Measurements from ENCODE around the gene PKN2.
A peak's percentile ranks its signal among the peaks of the same experiment; 100 is the strongest.
"Not testable (repeated sequence)": the region's sequence is repeated elsewhere in the genome, so short reads cannot be mapped to it uniquely, and the experiment has no call there.

The PKN2 gene

GRCh38 chr1:88700425-88701013, 16.4 kb downstream of the PKN2 start (continued):
- TF ChIP-seq ZNF350 (tag by site-specific recombination; IDR thresholded peaks at IDR 0.05) (no peak), ZSCAN16 (tag by site-specific recombination; IDR thresholded peaks at IDR 0.05) (no peak), ELK4 (IDR thresholded peaks at IDR 0.05; ENCODE audit: borderline replicate concordance, low read depth, low read length) (no peak), CTCF (tag by site-specific recombination; IDR thresholded peaks at IDR 0.05) (no peak), RBAK (tag by site-specific recombination; IDR thresholded peaks at IDR 0.05) (no peak), ZNF596 (tag by site-specific recombination; IDR thresholded peaks at IDR 0.05) (no peak), KLF8 (tag by site-specific recombination; IDR thresholded peaks at IDR 0.05) (no peak), ZBTB48 (tag by site-specific recombination; IDR thresholded peaks at IDR 0.05) (no peak)

GRCh38 chr1:88701275-88701674, 17.2 kb downstream of the PKN2 start:
- Histone ChIP-seq H3K9me3 (ENCODE audit: control insufficient read depth, insufficient read depth, low read depth, low read length) (no peaks in the 10 kb centered on the region), H3K4me3 (ENCODE audit: low read depth, low read length) (no peak overlapping the region), H3K36me3 (ENCODE audit: control insufficient read depth in 2 of 2, insufficient read depth in 1 of 2, low read length in 2 of 2) (no peaks in the 10 kb centered on the region), H3K4me1 (ENCODE audit: control insufficient read depth, insufficient read depth, low read length) (peaks cover 4% of the 10 kb centered on the region; the same call in 1 of the 2 replicates), H3K27ac (ENCODE audit: extremely low read depth, low read depth, low read length) (no peak overlapping the region)
- CTCF ChIA-PET: interaction anchor here (0.6 to 0.7 kb wide), 2 partner anchors 35 to 853 kb away, joined by 3 to 5 read pairs; no protein-coding TSS in a partner anchor
- TF ChIP-seq PRDM6 (tag by site-specific recombination; IDR thresholded peaks at IDR 0.05) (peak; percentile 49), ZNF558 (tag by site-specific recombination; IDR thresholded peaks at IDR 0.05) (no peak)
- POLR2A ChIA-PET: no interaction called here

DNA sequence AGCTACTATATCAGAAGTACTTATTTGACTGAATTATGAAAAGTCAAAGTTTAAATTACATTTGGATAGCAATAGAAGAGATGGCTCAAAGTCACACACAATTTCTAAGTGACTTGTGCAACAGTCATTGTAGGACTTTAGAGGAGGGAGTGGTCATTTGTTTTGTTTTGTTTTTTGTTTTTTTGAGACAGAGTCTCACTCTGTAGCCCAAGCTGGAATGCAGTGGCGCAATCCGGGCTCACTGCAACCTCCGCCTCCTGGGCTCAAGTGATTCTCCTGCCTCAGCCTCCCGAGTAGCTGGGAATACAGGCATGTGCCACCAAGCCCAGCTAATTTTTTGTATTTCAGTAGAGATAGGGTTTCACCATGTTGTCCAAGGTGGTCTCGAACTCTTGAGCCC, 17.7 kb downstream of the PKN2 start:
- H3K36me3 ChIP-seq (ENCODE audit: control insufficient read depth in 2 of 2, insufficient read depth in 1 of 2, low read length in 2 of 2); H3K27ac ChIP-seq (ENCODE audit: extremely low read depth, low read depth, low read length); H3K4me3 ChIP-seq (ENCODE audit: low read depth, low read length); H3K9me3 ChIP-seq (ENCODE audit: control insufficient read depth, insufficient read depth, low read depth, low read length); H3K4me1 ChIP-seq (ENCODE audit: control insufficient read depth, insufficient read depth, low read length); POLR2A ChIA-PET: not testable (repeated sequence)
- CTCF ChIA-PET: interaction anchor here (0.6 to 0.9 kb wide), 2 partner anchors 16 to 34 kb away, joined by 3 to 5 read pairs; no protein-coding TSS in a partner anchor

- POLR2A ChIA-PET: no interaction called here
- no peaks in the 10 kb centered on the region for H3K4me1 ChIP-seq (ENCODE audit: control insufficient read depth, insufficient read depth, low read length)
- no peaks in the 10 kb centered on the region for H3K9me3 ChIP-seq (ENCODE audit: control insufficient read depth, insufficient read depth, low read depth, low read length)
- H3K4me3 ChIP-seq (ENCODE audit: low read depth, low read length): no peak overlapping the region
- CTCF ChIA-PET: no interaction called here
- H3K36me3 ChIP-seq (ENCODE audit: control insufficient read depth in 2 of 2, insufficient read depth in 1 of 2, low read length in 2 of 2): peaks cover 4 to 7% of the 10 kb centered on the region in 2 experiments
- H3K27ac ChIP-seq (ENCODE audit: extremely low read depth, low read depth, low read length): no peak overlapping the region
- TF ChIP-seq, protein P1, sequence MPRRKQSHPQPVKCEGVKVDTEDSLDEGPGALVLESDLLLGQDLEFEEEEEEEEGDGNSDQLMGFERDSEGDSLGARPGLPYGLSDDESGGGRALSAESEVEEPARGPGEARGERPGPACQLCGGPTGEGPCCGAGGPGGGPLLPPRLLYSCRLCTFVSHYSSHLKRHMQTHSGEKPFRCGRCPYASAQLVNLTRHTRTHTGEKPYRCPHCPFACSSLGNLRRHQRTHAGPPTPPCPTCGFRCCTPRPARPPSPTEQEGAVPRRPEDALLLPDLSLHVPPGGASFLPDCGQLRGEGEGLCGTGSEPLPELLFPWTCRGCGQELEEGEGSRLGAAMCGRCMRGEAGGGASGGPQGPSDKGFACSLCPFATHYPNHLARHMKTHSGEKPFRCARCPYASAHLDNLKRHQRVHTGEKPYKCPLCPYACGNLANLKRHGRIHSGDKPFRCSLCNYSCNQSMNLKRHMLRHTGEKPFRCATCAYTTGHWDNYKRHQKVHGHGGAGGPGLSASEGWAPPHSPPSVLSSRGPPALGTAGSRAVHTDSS (tag by site-specific recombination; IDR thresholded peaks at IDR 0.05): no peak
- no peak for TF ChIP-seq KLF1 (tag by site-specific recombination; IDR thresholded peaks at IDR 0.05)
- TF ChIP-seq REPIN1 (tag by site-specific recombination; IDR thresholded peaks at IDR 0.05; ENCODE audit: low read depth): no peak
- TF ChIP-seq BCL11A (tag by site-specific recombination; IDR thresholded peaks at IDR 0.05; ENCODE audit: low read depth): no peak
- TF ChIP-seq ZNF600 (tag by site-specific recombination; IDR thresholded peaks at IDR 0.05): no peak
- no peak for TF ChIP-seq ZNF350 (tag by site-specific recombination; IDR thresholded peaks at IDR 0.05)
- TF ChIP-seq ZNF26 (tag by site-specific recombination; IDR thresholded peaks at IDR 0.05): no peak
- no peak for TF ChIP-seq ZNF76 (tag by site-specific recombination; IDR thresholded peaks at IDR 0.05; ENCODE audit: borderline replicate concordance, low read depth)
- no peak for TF ChIP-seq ZNF223 (tag by site-specific recombination; IDR thresholded peaks at IDR 0.05)
- no peak for TF ChIP-seq HIC1 (tag by site-specific recombination; IDR thresholded peaks at IDR 0.05)
Observed at GRCh38 chr1:88708011-88708410, 23.9 kb downstream of the PKN2 start.

All from HEK293 (cell line).